ENCODE measurements around the gene CNNM4.

The CNNM4 gene

GRCh38 chr2:96859681-96860064 is 99.0 kb downstream of the CNNM4 start:
- no peak for TF ChIP-seq CTCF (conservative IDR thresholded peaks at IDR 0.05)
- no peak overlapping the region; the same call in 1 of the 2 replicates for H3K27ac ChIP-seq

GRCh38 chr2:96860065-96861029 is 99.6 kb downstream of the CNNM4 start:
- H3K27ac ChIP-seq = no peak overlapping the region
- no peak for TF ChIP-seq CTCF (conservative IDR thresholded peaks at IDR 0.05)

- no peak for TF ChIP-seq CTCF (conservative IDR thresholded peaks at IDR 0.05)
- no peak overlapping the region for H3K27ac ChIP-seq
Observed at GRCh38 chr2:96861074-96861473, 100.4 kb downstream of the CNNM4 start.

Measured in VCaP (cell line).